GM23338 (cell line): ENCODE measurements around the gene CSF1R. TPM values are rescaled to one million over a fixed set of nuclear protein-coding genes. Genes with fewer than 3 reads are reported as not detected.

Experiments used
- ATAC-seq: fragments of 200-7000 bp; cut with Tn5 transposase; 3 replicates; pipeline ENCODE4 v1.9.1; 2020
- DNase-seq: peaks from one replicate; pipeline ENCODE4 v3.0.0-alpha.2; 2015; ENCODE audit warnings: low spot score
- H2AFZ ChIP-seq: fragments of 200-600 bp; sonication (generic); 2 replicates; pipeline ENCODE4 v1.8.0; 2016; ENCODE audit warnings: antibody characterized with exemption, mild to moderate bottlenecking, moderate library complexity
- H3F3A ChIP-seq: fragments of 200-600 bp; sonication (generic); replicated peaks from 2 replicates; pipeline ENCODE4 v1.8.0; 2017; ENCODE audit warnings: antibody characterized with exemption, mixed run types, low read depth
- H3K27ac ChIP-seq: fragments of 200-600 bp; sonication (generic); 2 replicates; pipeline ENCODE4 v1.6.1; 2016; ENCODE audit warnings: low read depth
- H3K27me3 ChIP-seq: fragments of 200-600 bp; sonication (generic); 2 replicates; pipeline ENCODE4 v1.8.0; 2016; ENCODE audit warnings: mild to moderate bottlenecking, mixed run types, moderate library complexity; ENCODE audit not compliant: insufficient read depth
- H3K36me3 ChIP-seq: fragments of 200-600 bp; sonication (generic); 2 replicates; pipeline ENCODE4 v1.8.0; 2016; ENCODE audit warnings: mild to moderate bottlenecking; ENCODE audit not compliant: insufficient read depth
- H3K4me1 ChIP-seq: fragments of 200-600 bp; sonication (generic); 2 replicates; pipeline ENCODE4 v1.8.0; 2016; ENCODE audit warnings: mild to moderate bottlenecking, moderate library complexity; ENCODE audit not compliant: insufficient read depth
- H3K4me2 ChIP-seq: fragments of 200-600 bp; sonication (generic); 2 replicates; pipeline ENCODE4 v1.7.1; 2017; ENCODE audit warnings: mixed run types
- H3K4me3 ChIP-seq: fragments of 200-600 bp; sonication (generic); 2 replicates; pipeline ENCODE4 v1.6.1; 2016; ENCODE audit warnings: mixed run types
- H3K79me2 ChIP-seq: fragments of 200-600 bp; sonication (generic); replicated peaks from 2 replicates; pipeline ENCODE4 v1.8.0; 2017; ENCODE audit warnings: mild to moderate bottlenecking; ENCODE audit not compliant: insufficient read depth
- H3K9me2 ChIP-seq: fragments of 200-600 bp; sonication (generic); 2 replicates; pipeline ENCODE4 v1.8.0; 2017; ENCODE audit not compliant: insufficient read depth
- H4K20me1 ChIP-seq: fragments of 200-600 bp; sonication (generic); replicated peaks from 2 replicates; pipeline ENCODE4 v1.8.0; 2017; ENCODE audit warnings: mild to moderate bottlenecking; ENCODE audit not compliant: insufficient read depth
- H3K27ac Mint-ChIP-seq: 2 replicates; pipeline ENCODE4 v1.8.0; 2020; ENCODE audit warnings: inconsistent platforms, mild to moderate bottlenecking, moderate library complexity, mixed read lengths
- H3K27me3 Mint-ChIP-seq: 3 replicates; pipeline ENCODE4 v1.8.0; 2022; ENCODE audit warnings: low read depth, mild to moderate bottlenecking, moderate library complexity, mixed read lengths, inconsistent platforms; ENCODE audit not compliant: insufficient read depth, poor library complexity
- H3K36me3 Mint-ChIP-seq: 3 replicates; pipeline ENCODE4 v1.8.0; 2021; ENCODE audit warnings: low read depth, mild to moderate bottlenecking, inconsistent platforms, moderate library complexity, mixed read lengths
- H3K4me1 Mint-ChIP-seq: 3 replicates; pipeline ENCODE4 v1.8.0; 2020; ENCODE audit warnings: mild to moderate bottlenecking, inconsistent platforms, mixed read lengths
- H3K4me3 Mint-ChIP-seq: 3 replicates; pipeline ENCODE4 v1.8.0; 2021; ENCODE audit warnings: moderate library complexity, mild to moderate bottlenecking, inconsistent platforms, mixed read lengths
- H3K9me3 Mint-ChIP-seq: 3 replicates; pipeline ENCODE4 v1.8.0; 2020; ENCODE audit warnings: moderate library complexity, mild to moderate bottlenecking, inconsistent platforms, mixed read lengths
- CREB1 ChIP-seq: fragments of 250-450 bp; sonication (Bioruptor Pico); IDR thresholded peaks from 2 replicates; pipeline ENCODE4 v1.5.0; 2020; ENCODE audit warnings: low read depth, mild to moderate bottlenecking, moderate library complexity
- EZH2 ChIP-seq: fragments of 200-600 bp; sonication (generic); IDR thresholded peaks from one replicate; pipeline ENCODE4 v1.8.0; 2017; ENCODE audit warnings: antibody characterized with exemption, mild to moderate bottlenecking, low read depth; ENCODE audit not compliant: unreplicated experiment
- EZH2phosphoT487 ChIP-seq: fragments of 200-600 bp; sonication (generic); IDR thresholded peaks from one replicate; pipeline ENCODE4 v1.8.1; 2018; ENCODE audit warnings: antibody characterized with exemption; ENCODE audit not compliant: unreplicated experiment
- JUNB ChIP-seq: IDR thresholded peaks from one replicate; pipeline ENCODE4 v1.6.1; 2016; ENCODE audit warnings: antibody characterized with exemption; ENCODE audit not compliant: unreplicated experiment
- NANOG ChIP-seq: IDR thresholded peaks from 2 replicates; pipeline ENCODE4 v1.6.1; 2016; ENCODE audit warnings: antibody characterized with exemption, borderline replicate concordance
- POLR2AphosphoS5 ChIP-seq: IDR thresholded peaks from 2 replicates; pipeline ENCODE4 v1.6.1; 2016; ENCODE audit warnings: antibody characterized with exemption, low read depth
- STAT1 ChIP-seq: IDR thresholded peaks from one replicate; pipeline ENCODE4 v1.6.1; 2016; ENCODE audit warnings: antibody characterized with exemption; ENCODE audit not compliant: unreplicated experiment
- ZNF114 ChIP-seq: fragments of 250-450 bp; sonication (Bioruptor Pico); IDR thresholded peaks from 2 replicates; pipeline ENCODE4 v1.5.0; 2020; ENCODE audit warnings: mild to moderate bottlenecking, moderate library complexity
- ZNF331 ChIP-seq: fragments of 250-450 bp; sonication (Bioruptor Pico); IDR thresholded peaks from 2 replicates; pipeline ENCODE4 v1.5.0; 2020; ENCODE audit warnings: low read depth, mild to moderate bottlenecking, moderate library complexity
- polyA plus RNA-seq: library from polyadenylated mRNA; unstranded; fragments of >200 nt; fragmentation: Nextera tagmentation; extraction: Ambion mirVana; gene quantifications from 2 replicates; pipeline ENCODE4 v1.2.1, GENCODE V29; 2016
- total RNA-seq: library from RNA; depleted of rRNA; stranded (reverse); fragments of >200 nt; shearing (Covaris generic); gene quantifications from 2 replicates; pipeline ENCODE4 v1.2.3, GENCODE V29; 2014
- TF ChIP-seq, protein P1 (sequence below): IDR thresholded peaks from 2 replicates; pipeline ENCODE4 v1.6.1; 2016; ENCODE audit warnings: antibody characterized with exemption
- TF ChIP-seq, protein P2 (sequence below), 2 experiments: fragments of 200-600 bp in 1 of 2; sonication (generic) in 1 of 2; conservative IDR thresholded peaks; 2 replicates each; pipeline versions ENCODE4 v1.5.1 to v1.6.1; 2016 to 2017; ENCODE audit warnings: antibody characterized with exemption in 2 of 2, low read depth in 2 of 2, mild to moderate bottlenecking in 2 of 2, moderate library complexity in 1 of 2
- TF ChIP-seq, protein P3 (sequence below): fragments of 250-450 bp; sonication (Bioruptor Pico); IDR thresholded peaks from 2 replicates; pipeline ENCODE4 v1.5.0; 2020; ENCODE audit warnings: mild to moderate bottlenecking, moderate library complexity
- TF ChIP-seq, protein P4 (sequence below): IDR thresholded peaks from one replicate; pipeline ENCODE4 v1.6.1; 2018; ENCODE audit warnings: antibody characterized with exemption; ENCODE audit not compliant: unreplicated experiment

CSF1R gene
- total and polyA plus RNA-seq, 2 experiments from 2014 or later = 0.21 TPM; not detected in 1

DNA sequence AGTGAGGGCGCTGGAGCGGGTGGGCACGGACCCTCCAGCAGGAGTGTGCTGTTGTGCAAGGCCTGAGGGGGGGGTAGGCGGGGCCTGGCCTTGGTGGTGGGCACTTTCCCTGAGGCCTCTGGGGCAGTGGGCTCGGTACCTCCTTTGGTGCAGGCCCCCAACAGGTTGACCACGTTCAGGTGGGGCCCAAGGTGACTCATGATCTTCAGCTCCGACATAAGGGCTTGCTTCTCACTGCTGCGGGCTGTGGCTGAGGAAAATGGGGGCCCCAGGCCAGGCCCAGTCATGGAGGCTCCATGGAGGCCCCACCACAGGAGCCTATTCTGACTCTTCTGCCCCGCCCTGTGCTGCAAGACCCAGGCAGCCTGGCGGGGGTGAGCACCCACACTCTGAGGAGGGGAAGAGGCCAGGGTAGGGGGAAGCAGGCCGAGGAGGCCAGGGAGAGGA, 37.8 kb upstream of the CSF1R start:
- no peak overlapping the region for H2AFZ ChIP-seq
- H3K9me2 ChIP-seq = no peaks in the 10 kb centered on the region
- H4K20me1 ChIP-seq = no peaks in the 10 kb centered on the region
- no peak overlapping the region for H3K27ac ChIP-seq
- no peaks in the 10 kb centered on the region; the same call in 2 of the 3 replicates for H3K36me3 Mint-ChIP-seq
- no peaks in the 10 kb centered on the region for H3K27me3 ChIP-seq
- no peak for ATAC-seq
- no peak overlapping the region for H3K27ac Mint-ChIP-seq
- H3K4me2 ChIP-seq = no peak overlapping the region
- no peaks in the 10 kb centered on the region for H3K79me2 ChIP-seq
- H3K27me3 Mint-ChIP-seq = peaks cover 14% of the 10 kb centered on the region
- H3K36me3 ChIP-seq = no peaks in the 10 kb centered on the region
- no peaks in the 10 kb centered on the region for H3K4me1 ChIP-seq
- no peak for DNase-seq
- H3K4me1 Mint-ChIP-seq = peaks cover 19% of the 10 kb centered on the region
- H3K9me3 Mint-ChIP-seq = no peaks in the 10 kb centered on the region
- H3F3A ChIP-seq = no peaks in the 10 kb centered on the region
- H3K4me3 Mint-ChIP-seq = no peak overlapping the region
- TF ChIP-seq ZNF114 (CRISPR knock-in tag) (no peak), ZNF331 (CRISPR knock-in tag) (no peak), JUNB (no peak), CREB1 (CRISPR knock-in tag) (no peak), STAT1 (no peak), POLR2AphosphoS5 (no peak), EZH2phosphoT487 (no peak), EZH2 (no peak), NANOG (no peak)
- TF ChIP-seq, protein P1, sequence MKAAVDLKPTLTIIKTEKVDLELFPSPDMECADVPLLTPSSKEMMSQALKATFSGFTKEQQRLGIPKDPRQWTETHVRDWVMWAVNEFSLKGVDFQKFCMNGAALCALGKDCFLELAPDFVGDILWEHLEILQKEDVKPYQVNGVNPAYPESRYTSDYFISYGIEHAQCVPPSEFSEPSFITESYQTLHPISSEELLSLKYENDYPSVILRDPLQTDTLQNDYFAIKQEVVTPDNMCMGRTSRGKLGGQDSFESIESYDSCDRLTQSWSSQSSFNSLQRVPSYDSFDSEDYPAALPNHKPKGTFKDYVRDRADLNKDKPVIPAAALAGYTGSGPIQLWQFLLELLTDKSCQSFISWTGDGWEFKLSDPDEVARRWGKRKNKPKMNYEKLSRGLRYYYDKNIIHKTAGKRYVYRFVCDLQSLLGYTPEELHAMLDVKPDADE = no peak
- TF ChIP-seq, protein P2, sequence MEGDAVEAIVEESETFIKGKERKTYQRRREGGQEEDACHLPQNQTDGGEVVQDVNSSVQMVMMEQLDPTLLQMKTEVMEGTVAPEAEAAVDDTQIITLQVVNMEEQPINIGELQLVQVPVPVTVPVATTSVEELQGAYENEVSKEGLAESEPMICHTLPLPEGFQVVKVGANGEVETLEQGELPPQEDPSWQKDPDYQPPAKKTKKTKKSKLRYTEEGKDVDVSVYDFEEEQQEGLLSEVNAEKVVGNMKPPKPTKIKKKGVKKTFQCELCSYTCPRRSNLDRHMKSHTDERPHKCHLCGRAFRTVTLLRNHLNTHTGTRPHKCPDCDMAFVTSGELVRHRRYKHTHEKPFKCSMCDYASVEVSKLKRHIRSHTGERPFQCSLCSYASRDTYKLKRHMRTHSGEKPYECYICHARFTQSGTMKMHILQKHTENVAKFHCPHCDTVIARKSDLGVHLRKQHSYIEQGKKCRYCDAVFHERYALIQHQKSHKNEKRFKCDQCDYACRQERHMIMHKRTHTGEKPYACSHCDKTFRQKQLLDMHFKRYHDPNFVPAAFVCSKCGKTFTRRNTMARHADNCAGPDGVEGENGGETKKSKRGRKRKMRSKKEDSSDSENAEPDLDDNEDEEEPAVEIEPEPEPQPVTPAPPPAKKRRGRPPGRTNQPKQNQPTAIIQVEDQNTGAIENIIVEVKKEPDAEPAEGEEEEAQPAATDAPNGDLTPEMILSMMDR (conservative IDR thresholded peaks at IDR 0.05; ENCODE audit: low read depth in 2 of 2) = no peak
- TF ChIP-seq, protein P3, sequence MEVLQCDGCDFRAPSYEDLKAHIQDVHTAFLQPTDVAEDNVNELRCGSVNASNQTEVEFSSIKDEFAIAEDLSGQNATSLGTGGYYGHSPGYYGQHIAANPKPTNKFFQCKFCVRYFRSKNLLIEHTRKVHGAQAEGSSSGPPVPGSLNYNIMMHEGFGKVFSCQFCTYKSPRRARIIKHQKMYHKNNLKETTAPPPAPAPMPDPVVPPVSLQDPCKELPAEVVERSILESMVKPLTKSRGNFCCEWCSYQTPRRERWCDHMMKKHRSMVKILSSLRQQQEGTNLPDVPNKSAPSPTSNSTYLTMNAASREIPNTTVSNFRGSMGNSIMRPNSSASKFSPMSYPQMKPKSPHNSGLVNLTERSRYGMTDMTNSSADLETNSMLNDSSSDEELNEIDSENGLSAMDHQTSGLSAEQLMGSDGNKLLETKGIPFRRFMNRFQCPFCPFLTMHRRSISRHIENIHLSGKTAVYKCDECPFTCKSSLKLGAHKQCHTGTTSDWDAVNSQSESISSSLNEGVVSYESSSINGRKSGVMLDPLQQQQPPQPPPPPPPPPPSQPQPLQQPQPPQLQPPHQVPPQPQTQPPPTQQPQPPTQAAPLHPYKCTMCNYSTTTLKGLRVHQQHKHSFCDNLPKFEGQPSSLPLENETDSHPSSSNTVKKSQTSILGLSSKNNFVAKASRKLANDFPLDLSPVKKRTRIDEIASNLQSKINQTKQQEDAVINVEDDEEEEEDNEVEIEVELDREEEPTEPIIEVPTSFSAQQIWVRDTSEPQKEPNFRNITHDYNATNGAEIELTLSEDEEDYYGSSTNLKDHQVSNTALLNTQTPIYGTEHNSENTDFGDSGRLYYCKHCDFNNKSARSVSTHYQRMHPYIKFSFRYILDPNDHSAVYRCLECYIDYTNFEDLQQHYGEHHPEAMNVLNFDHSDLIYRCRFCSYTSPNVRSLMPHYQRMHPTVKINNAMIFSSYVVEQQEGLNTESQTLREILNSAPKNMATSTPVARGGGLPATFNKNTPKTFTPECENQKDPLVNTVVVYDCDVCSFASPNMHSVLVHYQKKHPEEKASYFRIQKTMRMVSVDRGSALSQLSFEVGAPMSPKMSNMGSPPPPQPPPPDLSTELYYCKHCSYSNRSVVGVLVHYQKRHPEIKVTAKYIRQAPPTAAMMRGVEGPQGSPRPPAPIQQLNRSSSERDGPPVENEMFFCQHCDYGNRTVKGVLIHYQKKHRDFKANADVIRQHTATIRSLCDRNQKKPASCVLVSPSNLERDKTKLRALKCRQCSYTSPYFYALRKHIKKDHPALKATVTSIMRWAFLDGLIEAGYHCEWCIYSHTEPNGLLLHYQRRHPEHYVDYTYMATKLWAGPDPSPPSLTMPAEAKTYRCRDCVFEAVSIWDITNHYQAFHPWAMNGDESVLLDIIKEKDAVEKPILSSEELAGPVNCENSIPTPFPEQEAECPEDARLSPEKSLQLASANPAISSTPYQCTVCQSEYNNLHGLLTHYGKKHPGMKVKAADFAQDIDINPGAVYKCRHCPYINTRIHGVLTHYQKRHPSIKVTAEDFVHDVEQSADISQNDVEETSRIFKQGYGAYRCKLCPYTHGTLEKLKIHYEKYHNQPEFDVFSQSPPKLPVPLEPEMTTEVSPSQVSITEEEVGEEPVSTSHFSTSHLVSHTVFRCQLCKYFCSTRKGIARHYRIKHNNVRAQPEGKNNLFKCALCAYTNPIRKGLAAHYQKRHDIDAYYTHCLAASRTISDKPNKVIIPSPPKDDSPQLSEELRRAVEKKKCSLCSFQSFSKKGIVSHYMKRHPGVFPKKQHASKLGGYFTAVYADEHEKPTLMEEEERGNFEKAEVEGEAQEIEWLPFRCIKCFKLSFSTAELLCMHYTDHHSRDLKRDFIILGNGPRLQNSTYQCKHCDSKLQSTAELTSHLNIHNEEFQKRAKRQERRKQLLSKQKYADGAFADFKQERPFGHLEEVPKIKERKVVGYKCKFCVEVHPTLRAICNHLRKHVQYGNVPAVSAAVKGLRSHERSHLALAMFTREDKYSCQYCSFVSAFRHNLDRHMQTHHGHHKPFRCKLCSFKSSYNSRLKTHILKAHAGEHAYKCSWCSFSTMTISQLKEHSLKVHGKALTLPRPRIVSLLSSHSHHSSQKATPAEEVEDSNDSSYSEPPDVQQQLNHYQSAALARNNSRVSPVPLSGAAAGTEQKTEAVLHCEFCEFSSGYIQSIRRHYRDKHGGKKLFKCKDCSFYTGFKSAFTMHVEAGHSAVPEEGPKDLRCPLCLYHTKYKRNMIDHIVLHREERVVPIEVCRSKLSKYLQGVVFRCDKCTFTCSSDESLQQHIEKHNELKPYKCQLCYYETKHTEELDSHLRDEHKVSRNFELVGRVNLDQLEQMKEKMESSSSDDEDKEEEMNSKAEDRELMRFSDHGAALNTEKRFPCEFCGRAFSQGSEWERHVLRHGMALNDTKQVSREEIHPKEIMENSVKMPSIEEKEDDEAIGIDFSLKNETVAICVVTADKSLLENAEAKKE = no peak
- TF ChIP-seq, protein P4, sequence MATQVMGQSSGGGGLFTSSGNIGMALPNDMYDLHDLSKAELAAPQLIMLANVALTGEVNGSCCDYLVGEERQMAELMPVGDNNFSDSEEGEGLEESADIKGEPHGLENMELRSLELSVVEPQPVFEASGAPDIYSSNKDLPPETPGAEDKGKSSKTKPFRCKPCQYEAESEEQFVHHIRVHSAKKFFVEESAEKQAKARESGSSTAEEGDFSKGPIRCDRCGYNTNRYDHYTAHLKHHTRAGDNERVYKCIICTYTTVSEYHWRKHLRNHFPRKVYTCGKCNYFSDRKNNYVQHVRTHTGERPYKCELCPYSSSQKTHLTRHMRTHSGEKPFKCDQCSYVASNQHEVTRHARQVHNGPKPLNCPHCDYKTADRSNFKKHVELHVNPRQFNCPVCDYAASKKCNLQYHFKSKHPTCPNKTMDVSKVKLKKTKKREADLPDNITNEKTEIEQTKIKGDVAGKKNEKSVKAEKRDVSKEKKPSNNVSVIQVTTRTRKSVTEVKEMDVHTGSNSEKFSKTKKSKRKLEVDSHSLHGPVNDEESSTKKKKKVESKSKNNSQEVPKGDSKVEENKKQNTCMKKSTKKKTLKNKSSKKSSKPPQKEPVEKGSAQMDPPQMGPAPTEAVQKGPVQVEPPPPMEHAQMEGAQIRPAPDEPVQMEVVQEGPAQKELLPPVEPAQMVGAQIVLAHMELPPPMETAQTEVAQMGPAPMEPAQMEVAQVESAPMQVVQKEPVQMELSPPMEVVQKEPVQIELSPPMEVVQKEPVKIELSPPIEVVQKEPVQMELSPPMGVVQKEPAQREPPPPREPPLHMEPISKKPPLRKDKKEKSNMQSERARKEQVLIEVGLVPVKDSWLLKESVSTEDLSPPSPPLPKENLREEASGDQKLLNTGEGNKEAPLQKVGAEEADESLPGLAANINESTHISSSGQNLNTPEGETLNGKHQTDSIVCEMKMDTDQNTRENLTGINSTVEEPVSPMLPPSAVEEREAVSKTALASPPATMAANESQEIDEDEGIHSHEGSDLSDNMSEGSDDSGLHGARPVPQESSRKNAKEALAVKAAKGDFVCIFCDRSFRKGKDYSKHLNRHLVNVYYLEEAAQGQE = no peak
- no peak overlapping the region for H3K4me3 ChIP-seq
